ENCODE data around the gene TYW1B.
"Not testable (repeated sequence)": the region's sequence is repeated elsewhere in the genome, so short reads cannot be mapped to it uniquely, and the experiment has no call there.

TYW1B gene

GRCh38 chr7:72827839-72828591 lies at the start of gene TYW1B:
TSS of gene TYW1B (minus strand) at chr7:72828200. CDS start at chr7:72828075, 125 bp downstream.
- peak; percentile 98 for DNase-seq

DNA sequence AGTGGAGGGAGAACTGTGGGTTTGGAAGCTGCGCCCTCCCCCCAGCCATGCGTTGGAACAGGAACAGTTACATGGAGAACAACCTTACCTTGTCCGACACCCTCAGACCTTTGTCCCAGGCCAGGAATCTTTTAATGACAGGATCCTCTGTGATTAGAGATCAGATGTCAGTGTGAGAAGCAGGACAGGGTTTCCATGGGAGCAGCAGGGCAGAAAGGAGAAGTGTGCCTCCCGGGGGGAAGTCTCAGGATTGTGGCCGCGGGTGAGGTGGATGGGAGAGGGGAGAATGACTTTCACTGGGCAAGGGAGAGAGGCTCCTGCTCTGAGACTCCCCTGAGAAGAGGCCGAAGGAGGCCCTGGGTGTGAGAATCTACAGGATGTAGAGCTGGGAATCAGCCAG lies 39.6 kb upstream of the TYW1B start:
- DNase-seq: not testable (repeated sequence)

- DNase-seq: not testable (repeated sequence)
These were observed 30.9 kb upstream of the TYW1B start for GRCh38 chr7:72858846-72859400.

- DNase-seq: not testable (repeated sequence)
These were observed 29.9 kb upstream of the TYW1B start for GRCh38 chr7:72857925-72858324.

DNA sequence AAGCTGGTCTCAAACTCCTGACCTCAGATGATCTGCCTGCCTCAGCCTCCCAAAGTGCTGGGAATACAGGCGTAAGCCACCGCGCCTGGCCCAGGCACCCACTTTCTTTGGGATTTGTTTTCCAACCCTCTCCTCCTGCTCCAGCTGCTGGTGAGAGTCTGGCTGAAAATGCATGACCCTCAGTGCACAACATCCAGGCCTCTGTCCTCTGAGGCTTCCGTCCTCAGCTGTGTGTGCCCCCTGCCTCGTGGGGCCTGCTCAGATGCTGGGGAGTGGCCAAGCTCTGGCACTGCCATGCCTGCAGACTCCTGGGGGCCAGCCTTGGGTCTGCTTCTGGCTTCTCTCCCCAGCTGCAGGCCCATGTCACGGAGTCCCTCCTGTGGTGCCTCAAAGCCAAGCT lies 27.3 kb upstream of the TYW1B start:
- DNase-seq: not testable (repeated sequence)

- DNase-seq: not testable (repeated sequence)
These were observed 24.9 kb upstream of the TYW1B start for GRCh38 chr7:72852937-72853336.

GRCh38 chr7:72850746-72851145 lies 22.7 kb upstream of the TYW1B start:
- DNase-seq: not testable (repeated sequence)

GRCh38 chr7:72844146-72844545 lies 16.1 kb upstream of the TYW1B start:
- not testable (repeated sequence) for DNase-seq

GRCh38 chr7:72843166-72843565 lies 15.2 kb upstream of the TYW1B start:
- not testable (repeated sequence) for DNase-seq

DNA sequence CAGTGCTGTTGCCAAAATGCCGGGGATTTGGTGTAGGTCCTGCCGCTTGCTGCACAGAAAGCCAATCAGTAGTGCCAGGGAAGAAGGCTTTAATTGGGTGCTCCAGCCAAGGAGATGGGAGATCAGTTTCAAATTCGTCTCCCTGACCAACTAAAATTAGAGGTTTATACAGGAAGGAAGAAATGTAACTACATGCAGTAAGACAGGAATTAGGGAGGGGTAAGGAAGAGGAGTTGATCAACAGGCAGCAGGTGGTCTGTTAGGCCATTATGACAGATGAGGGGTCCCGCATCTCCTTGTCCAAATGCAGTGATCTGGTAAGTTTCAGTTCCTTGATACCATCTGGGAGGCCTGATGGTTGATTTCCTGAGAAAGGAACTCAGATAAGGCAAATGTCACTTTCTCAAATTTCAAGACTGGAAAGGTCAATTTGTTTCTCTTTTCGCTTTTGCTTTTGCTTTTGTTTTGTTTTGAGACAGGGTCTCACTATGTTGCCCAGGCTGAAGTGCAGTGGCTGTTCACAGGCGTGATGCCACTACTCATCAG lies 13.0 kb upstream of the TYW1B start:
- DNase-seq: not testable (repeated sequence)

DNA sequence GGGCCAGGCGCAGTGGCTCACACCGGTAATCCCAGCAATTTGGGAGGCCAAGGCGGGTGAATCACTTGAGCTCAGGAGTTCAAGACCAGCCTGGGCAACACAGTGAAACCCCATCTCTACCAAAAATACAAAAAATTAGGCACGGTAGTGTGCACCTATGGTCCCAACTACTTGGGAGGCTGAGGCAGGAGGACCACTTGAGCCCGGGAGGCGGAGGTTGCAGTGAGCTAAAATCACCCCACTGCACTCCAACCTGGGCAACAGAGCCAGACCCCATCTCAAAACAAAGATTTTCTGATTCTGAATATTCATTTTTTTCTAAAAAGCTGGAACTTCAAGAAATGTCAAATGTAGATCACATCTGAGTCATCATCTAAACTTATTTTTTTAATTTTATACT lies 10.3 kb upstream of the TYW1B start:
- not testable (repeated sequence) for DNase-seq

DNA sequence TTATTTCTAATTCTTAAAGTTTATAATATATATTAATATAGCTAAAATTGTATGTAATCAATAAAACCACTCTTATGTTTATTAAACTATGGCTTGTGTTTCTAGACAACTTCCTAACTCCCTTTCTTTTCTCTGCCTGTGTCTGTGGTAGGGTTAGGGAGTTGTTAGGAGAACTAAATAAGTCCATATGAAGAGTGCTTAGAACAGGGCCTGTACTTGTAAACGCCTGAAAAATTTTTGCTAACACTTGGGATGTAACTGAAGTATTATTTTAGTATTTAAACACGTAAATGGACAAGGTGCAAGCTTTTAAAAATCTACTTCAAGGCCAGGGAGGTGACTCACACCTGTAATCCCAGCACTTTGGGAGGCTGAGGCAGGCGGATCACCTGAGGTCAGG lies 9.3 kb upstream of the TYW1B start:
- DNase-seq: not testable (repeated sequence)

GRCh38 chr7:72830567-72830966 lies 2.6 kb upstream of the TYW1B start:
- DNase-seq: not testable (repeated sequence)

- DNase-seq: peak; percentile 35
These were observed 1.8 kb upstream of the TYW1B start for GRCh38 chr7:72829687-72830354.

- DNase-seq: peak; percentile 98
These were observed 1.3 kb upstream of the TYW1B start for GRCh38 chr7:72829291-72829686.

DNA sequence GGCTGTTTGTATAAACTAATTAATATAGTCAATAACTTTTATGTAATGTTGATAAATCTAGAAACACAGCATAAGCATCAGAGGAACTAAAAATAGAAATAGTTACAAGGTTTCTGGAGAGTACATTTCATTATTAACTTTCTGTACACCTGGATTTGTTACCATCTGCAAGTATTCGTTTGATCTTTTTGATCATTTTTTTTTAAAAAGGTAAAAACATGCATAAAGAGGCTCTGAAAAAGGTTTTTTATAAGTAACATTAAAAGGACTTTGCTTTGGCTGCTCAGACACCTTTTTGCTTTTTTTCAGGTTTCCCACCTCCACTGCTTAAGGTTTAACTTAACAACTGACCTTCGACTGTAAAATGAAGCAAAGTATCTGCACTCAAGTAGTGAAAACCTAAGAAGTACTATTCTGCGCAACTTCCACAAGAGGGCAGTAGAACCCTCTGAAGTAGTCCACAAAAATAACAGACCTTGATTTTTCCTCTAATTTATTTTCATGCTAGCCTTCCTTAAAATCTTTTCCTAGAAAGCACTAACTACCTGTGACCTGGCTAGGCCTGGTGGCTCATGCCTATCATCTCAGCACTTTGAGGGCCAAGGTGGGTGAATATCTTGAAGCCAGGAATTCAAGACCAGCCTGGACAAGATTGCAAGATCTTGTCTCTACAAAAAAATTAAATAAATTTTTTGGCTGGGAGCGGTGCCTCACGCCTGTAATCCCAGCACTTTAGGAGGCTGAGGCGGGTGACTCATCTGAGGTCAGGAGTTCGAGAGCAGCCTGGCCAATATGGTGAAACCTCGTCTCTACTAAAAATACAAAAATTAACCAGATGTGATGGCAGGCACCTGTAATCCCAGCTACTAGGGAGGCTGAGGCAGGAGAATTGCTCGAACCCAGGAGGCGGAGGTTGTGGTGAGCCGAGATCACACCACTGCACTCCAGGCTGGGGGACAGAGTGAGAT lies 4.0 kb downstream of the TYW1B start:
- DNase-seq: not testable (repeated sequence)

DNA sequence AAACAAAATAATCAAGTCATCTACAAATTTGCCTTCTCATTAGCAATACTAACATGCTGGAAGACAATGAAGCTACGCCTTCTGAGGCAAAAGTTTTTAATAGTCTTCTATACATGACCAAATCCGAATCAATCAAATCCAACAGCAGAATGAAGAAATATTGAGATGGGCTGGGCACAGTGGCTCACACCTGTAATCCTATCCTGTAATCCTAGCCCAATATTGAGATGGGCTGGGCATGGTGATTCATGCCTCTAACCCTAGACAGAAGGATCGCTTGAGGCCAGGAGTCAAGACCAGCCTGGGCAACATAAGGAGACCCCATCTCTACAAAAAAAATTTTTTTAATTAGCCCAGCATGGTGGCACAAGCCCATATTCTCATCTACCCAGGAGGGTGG lies 5.5 kb downstream of the TYW1B start:
- DNase-seq: not testable (repeated sequence)

DNA sequence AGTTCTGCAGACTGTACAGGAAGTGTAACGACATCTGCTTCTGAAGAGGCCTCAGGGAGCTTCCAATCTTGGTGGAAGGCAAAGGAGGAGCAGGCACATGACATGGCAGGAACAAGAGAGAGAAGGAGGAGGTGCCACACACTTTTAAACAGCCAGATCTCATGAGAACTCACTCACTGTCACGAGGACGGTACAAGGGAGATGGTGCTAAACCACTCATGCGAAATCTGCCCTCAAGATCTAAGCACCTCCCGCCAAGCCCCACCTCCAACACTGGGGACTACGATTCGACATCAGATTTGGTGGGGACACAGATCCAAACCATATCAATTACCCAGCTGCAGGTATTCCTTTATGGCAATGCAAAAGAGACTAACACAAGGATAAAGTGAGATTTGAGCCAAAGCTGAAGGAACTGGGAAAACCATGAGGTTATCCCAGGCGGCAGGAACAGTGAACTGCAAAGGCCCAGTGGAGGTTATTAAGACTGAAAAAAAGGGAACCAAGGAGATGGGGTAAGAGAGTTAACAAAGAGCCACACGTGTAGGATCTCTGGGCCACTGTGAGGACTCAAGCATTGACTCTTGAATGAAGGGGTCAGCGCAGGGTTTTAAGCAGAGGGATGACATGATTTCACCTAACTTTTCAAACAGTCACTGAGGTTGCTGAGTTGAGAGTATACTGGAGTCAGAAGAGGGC lies 9.2 kb downstream of the TYW1B start:
- DNase-seq: not testable (repeated sequence)

DNA sequence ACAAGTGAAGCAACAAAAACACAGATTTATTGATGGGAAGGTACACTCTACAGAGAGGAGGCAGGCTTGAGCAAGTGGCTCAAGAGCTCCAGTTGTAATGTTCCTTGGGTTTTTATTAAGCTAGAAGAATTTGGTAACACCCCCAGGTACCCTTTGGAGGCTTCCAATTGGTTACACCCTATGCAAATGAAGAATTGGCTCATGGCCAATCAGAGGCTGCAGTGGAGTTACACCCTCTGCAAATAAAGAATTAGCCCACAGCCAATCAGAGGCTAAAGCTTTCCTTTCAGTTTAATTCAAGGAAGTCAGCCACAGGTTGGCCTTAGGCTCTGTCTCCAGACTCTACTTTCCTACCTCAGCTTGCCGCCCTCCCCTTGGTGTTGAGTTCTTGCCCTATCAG lies 10.3 kb downstream of the TYW1B start:
- not testable (repeated sequence) for DNase-seq

- not testable (repeated sequence) for DNase-seq
These were observed 11.4 kb downstream of the TYW1B start for GRCh38 chr7:72816370-72817157.

- DNase-seq: not testable (repeated sequence)
These were observed 17.6 kb downstream of the TYW1B start for GRCh38 chr7:72810437-72810836.

All from midbrain (tissue), 1 donor.